Liver (tissue), 3 donors: ENCODE measurements around the gene C11orf21.

Source experiments
- CTCF ChIP-seq: fragments of 150-350 bp; IDR thresholded peaks from 2 replicates; pipeline ENCODE4 v1.5.1; 2017; ENCODE audit warnings: improper control_type of control experiment, low read depth, low read length; ENCODE audit not compliant: missing input control
- JUND ChIP-seq, 2 donors: IDR thresholded peaks; 2 replicates each; pipeline ENCODE4 v1.6.1; 2016; ENCODE audit warnings: antibody characterized with exemption in 2 of 2
- MAX ChIP-seq: IDR thresholded peaks from 2 replicates; pipeline ENCODE4 v1.6.1; 2016; ENCODE audit warnings: antibody characterized with exemption
- TAF1 ChIP-seq: conservative IDR thresholded peaks from 2 replicates; pipeline ENCODE4 v1.6.1; 2016; ENCODE audit warnings: antibody characterized with exemption, mild to moderate bottlenecking
- YY1 ChIP-seq: IDR thresholded peaks from 2 replicates; pipeline ENCODE4 v1.6.1; 2016; ENCODE audit warnings: antibody characterized with exemption, mild to moderate bottlenecking
- TF ChIP-seq, protein P1 (sequence below): IDR thresholded peaks from 2 replicates; pipeline ENCODE4 v1.6.1; 2016; ENCODE audit warnings: antibody characterized with exemption
- TF ChIP-seq, protein P2 (sequence below): IDR thresholded peaks from 2 replicates; pipeline ENCODE4 v1.6.1; 2016; ENCODE audit warnings: antibody characterized with exemption, mild to moderate bottlenecking
- donor health status: healthy.
- donor health status: healthy.

- TF ChIP-seq, protein P1, sequence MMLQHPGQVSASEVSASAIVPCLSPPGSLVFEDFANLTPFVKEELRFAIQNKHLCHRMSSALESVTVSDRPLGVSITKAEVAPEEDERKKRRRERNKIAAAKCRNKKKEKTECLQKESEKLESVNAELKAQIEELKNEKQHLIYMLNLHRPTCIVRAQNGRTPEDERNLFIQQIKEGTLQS, result no peak
- no peak for TF ChIP-seq CTCF
- no peak for TF ChIP-seq TAF1
- no peak for TF ChIP-seq MAX
- TF ChIP-seq YY1, result no peak
- no peak for TF ChIP-seq JUND (IDR thresholded peaks at IDR 0.05)
- TF ChIP-seq, protein P2, sequence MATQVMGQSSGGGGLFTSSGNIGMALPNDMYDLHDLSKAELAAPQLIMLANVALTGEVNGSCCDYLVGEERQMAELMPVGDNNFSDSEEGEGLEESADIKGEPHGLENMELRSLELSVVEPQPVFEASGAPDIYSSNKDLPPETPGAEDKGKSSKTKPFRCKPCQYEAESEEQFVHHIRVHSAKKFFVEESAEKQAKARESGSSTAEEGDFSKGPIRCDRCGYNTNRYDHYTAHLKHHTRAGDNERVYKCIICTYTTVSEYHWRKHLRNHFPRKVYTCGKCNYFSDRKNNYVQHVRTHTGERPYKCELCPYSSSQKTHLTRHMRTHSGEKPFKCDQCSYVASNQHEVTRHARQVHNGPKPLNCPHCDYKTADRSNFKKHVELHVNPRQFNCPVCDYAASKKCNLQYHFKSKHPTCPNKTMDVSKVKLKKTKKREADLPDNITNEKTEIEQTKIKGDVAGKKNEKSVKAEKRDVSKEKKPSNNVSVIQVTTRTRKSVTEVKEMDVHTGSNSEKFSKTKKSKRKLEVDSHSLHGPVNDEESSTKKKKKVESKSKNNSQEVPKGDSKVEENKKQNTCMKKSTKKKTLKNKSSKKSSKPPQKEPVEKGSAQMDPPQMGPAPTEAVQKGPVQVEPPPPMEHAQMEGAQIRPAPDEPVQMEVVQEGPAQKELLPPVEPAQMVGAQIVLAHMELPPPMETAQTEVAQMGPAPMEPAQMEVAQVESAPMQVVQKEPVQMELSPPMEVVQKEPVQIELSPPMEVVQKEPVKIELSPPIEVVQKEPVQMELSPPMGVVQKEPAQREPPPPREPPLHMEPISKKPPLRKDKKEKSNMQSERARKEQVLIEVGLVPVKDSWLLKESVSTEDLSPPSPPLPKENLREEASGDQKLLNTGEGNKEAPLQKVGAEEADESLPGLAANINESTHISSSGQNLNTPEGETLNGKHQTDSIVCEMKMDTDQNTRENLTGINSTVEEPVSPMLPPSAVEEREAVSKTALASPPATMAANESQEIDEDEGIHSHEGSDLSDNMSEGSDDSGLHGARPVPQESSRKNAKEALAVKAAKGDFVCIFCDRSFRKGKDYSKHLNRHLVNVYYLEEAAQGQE, result no peak
These were observed 27.1 kb upstream of the C11orf21 start for GRCh38 chr11:2328656-2329354.
